PFSK-1 (cell line): ENCODE results near the gene HUS1.

Experiments
- FOXP2 ChIP-seq: optimal IDR thresholded peaks from 2 replicates; pipeline ENCODE3; 2011; ENCODE audit warnings: borderline replicate concordance, control low read depth, inconsistent platforms; ENCODE audit not compliant: insufficient read depth; ENCODE audit errors: extremely low read length, extremely low read depth
- POLR2AphosphoS5 ChIP-seq: IDR thresholded peaks from 2 replicates; pipeline ENCODE4 v1.6.1; 2012; ENCODE audit warnings: low read depth, mild to moderate bottlenecking, control low read depth, low read length, moderate library complexity

GRCh38 chr7:47953822-47954221, 25.6 kb downstream of the HUS1 start:
- TF ChIP-seq FOXP2 = no peak
- no peak for TF ChIP-seq POLR2AphosphoS5
